ENCODE results near the gene NLRP7. TPM values are rescaled to one million over a fixed set of nuclear protein-coding genes. Genes with fewer than 3 reads are reported as not detected.

Gene NLRP7
- total RNA-seq, 4 donors from 2014 or later: not detected

DNA sequence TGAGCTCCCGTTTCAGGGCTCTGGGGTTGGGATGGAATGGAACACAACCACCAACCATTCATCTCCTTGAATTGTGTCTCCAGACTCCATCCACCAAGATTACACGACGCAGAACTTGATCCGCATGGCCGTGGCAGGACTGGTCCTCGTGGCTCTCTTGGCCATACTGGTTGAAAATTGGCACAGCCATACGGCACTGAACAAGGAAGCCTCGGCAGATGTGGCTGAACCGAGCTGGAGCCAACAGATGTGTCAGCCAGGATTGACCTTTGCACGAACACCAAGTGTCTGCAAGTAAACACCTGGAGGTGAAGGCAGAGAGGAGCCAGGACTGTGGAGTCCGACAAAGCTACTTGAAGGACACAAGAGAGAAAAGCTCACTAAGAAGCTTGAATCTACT lies 57.8 kb downstream of the NLRP7 start:
- TF ChIP-seq, protein P1, sequence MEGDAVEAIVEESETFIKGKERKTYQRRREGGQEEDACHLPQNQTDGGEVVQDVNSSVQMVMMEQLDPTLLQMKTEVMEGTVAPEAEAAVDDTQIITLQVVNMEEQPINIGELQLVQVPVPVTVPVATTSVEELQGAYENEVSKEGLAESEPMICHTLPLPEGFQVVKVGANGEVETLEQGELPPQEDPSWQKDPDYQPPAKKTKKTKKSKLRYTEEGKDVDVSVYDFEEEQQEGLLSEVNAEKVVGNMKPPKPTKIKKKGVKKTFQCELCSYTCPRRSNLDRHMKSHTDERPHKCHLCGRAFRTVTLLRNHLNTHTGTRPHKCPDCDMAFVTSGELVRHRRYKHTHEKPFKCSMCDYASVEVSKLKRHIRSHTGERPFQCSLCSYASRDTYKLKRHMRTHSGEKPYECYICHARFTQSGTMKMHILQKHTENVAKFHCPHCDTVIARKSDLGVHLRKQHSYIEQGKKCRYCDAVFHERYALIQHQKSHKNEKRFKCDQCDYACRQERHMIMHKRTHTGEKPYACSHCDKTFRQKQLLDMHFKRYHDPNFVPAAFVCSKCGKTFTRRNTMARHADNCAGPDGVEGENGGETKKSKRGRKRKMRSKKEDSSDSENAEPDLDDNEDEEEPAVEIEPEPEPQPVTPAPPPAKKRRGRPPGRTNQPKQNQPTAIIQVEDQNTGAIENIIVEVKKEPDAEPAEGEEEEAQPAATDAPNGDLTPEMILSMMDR (IDR thresholded peaks at IDR 0.05): no peak
- no peak for TF ChIP-seq POLR2A (IDR thresholded peaks at IDR 0.05)
- WGBS, 2 donors: 80 to 82% methylated on average over 11 of the region's 11 CpGs
- intact Hi-C loops (cut with DNase I; ENCODE audit: low total_unique reads): no loop called here
- H3K4me3 ChIP-seq (ENCODE audit: low read depth, poor library complexity, severe bottlenecking): no peak overlapping the region
- DNase-seq (ENCODE audit: low spot score in 2 of 2): no peak

DNA sequence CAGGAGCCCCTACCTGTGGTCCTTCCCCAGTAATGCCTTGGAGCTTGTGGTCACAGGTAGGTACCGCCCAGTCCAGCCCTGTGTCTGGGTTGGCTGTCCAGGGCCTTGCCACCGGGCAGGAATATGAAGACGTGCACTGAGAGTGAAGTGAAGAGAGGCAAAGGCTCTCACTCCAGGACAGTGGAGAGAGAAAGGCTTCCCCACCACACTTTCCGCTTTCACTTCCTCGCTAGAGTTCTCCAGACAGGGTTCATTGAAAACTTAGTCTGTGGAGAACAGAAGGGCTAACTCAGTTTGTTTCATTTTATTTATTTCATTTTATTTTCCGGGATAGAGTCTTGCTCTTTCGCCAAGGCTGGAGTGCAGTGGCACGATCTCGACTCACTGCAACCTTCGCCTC lies 59.1 kb downstream of the NLRP7 start:
- 92% methylated on average over 10 of the region's 10 CpGs for WGBS, 2 donors
- TF ChIP-seq, protein P1 (IDR thresholded peaks at IDR 0.05): no peak
- no peak for TF ChIP-seq POLR2A (IDR thresholded peaks at IDR 0.05)
- no peak for DNase-seq (ENCODE audit: low spot score in 2 of 2)
- H3K4me3 ChIP-seq (ENCODE audit: low read depth, poor library complexity, severe bottlenecking): no peak overlapping the region
- intact Hi-C loops (cut with DNase I; ENCODE audit: low total_unique reads): no loop called here

DNA sequence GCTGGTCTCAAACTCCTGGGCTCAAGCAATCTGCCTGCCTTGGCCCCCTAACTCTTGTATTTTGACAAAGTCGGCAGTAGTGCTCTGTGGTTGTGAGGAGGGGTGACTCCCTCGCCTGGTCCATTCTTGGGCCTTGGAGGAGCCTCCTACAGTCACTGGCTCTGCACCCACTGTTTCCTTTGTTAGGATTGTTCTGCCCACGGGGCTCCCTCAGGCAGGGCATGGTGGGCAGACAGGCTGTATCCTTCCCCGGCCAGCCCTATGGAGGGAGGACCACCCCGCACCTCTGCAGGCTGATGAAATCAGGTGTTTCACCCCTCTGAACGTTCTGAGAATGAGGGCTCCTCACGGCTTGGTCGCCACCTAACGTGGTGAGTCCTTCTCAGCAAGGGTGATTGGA lies 64.1 kb downstream of the NLRP7 start:
- H3K4me3 ChIP-seq (ENCODE audit: low read depth, poor library complexity, severe bottlenecking): no peak overlapping the region
- intact Hi-C loops (cut with DNase I; ENCODE audit: low total_unique reads): no loop called here
- TF ChIP-seq, protein P1 (IDR thresholded peaks at IDR 0.05): no peak
- no peak for TF ChIP-seq POLR2A (IDR thresholded peaks at IDR 0.05)
- DNase-seq (ENCODE audit: low spot score in 2 of 2): no peak
- 79 to 84% methylated on average over 4 to 9 of the region's 9 CpGs for WGBS, 2 donors

DNA sequence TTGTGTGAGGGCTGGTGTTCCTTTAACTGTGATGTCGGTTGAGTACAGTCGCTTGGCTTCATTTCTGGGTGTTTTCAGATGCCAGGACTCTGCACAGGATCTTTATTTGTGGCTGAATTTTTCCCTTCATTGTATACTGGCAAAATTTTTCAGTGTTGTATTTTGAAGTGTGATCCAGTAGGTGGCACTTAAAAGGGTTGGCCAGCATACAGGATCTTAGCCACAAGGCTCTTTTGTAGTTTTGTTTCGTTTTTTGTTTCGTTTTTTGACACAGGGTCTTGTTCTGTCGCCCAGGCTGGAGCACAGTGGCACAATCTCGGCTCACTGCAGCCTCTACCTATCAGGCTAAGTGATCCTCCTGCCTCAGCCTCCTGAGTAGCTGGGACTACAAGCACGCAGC lies 64.6 kb downstream of the NLRP7 start:
- no peak for DNase-seq (ENCODE audit: low spot score in 2 of 2)
- intact Hi-C loops (cut with DNase I; ENCODE audit: low total_unique reads): no loop called here
- 61 to 67% methylated on average over 7 of the region's 7 CpGs for WGBS, 2 donors
- TF ChIP-seq, protein P1 (IDR thresholded peaks at IDR 0.05): no peak
- TF ChIP-seq POLR2A (IDR thresholded peaks at IDR 0.05): no peak
- H3K4me3 ChIP-seq (ENCODE audit: low read depth, poor library complexity, severe bottlenecking): no peak overlapping the region

DNA sequence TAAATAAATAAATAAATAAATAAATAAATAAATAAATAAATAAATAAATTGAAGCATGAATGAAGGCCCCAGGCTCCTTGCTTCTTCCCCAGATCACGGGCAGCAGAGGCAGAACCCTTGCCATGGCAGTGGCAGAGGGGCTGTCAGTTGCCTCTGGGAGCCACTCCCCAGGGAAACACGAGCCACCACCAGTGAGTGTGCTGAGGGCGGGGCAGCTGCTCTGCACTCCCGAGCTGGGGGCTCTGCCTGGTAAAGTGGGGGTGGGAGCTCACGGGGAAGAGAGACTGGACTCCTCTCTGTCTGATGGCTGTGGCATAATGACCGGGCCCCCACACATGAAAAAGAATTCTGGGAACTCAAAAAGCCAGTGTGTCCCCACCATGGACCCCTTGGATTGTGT lies 65.4 kb downstream of the NLRP7 start:
- H3K4me3 ChIP-seq (ENCODE audit: low read depth, poor library complexity, severe bottlenecking): no peak overlapping the region
- TF ChIP-seq, protein P1 (IDR thresholded peaks at IDR 0.05): no peak
- no peak for TF ChIP-seq POLR2A (IDR thresholded peaks at IDR 0.05)
- 50 to 52% methylated on average over 6 of the region's 6 CpGs for WGBS, 2 donors
- intact Hi-C loops (cut with DNase I; ENCODE audit: low total_unique reads): no loop called here
- DNase-seq (ENCODE audit: low spot score in 2 of 2): no peak

DNA sequence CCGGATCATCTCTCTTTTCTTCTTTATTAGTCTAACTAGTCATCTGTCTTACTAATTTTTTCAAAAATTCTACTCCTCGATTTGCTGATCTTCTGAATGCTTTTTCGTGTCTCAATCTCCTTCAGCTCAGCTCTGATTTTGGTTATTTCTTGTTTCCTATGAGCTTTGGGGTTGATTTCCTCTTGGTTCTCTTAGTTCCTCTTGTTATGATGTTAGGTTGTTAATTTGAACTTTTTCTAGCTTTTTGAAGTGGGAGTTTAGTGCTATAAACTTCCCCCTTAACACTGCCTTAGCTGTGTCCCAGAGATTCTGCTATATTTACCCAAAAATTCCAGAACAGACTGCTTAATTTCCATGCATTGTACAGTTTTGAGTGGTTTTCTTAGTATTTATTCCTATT lies 69.9 kb downstream of the NLRP7 start:
- 53 to 63% methylated on average over 3 of the region's 3 CpGs for WGBS, 2 donors
- H3K4me3 ChIP-seq (ENCODE audit: low read depth, poor library complexity, severe bottlenecking): no peak overlapping the region
- no peak for DNase-seq (ENCODE audit: low spot score in 2 of 2)
- TF ChIP-seq, protein P1 (IDR thresholded peaks at IDR 0.05): no peak
- TF ChIP-seq POLR2A (IDR thresholded peaks at IDR 0.05): no peak
- intact Hi-C loops (cut with DNase I; ENCODE audit: low total_unique reads): no loop called here

Measured in lower leg skin (tissue), 4 donors.